DND-41 (cell line): ENCODE measurements around the gene FOSB.
A peak's percentile ranks its signal among the peaks of the same experiment; 100 is the strongest.

ENCODE experiments used
- ATAC-seq: fragments of 200-7000 bp; cut with Tn5 transposase; 3 replicates; pipeline ENCODE4 v1.9.1; 2021; ENCODE audit warnings: low read depth; ENCODE audit not compliant: insufficient read depth
- DNase-seq: peaks from one replicate; pipeline ENCODE4 v3.0.0-alpha.2; 2020
- H2AFZ ChIP-seq: 2 replicates; pipeline ENCODE4 v1.6.0; 2012; ENCODE audit warnings: low read depth, low read length
- H3K27ac ChIP-seq: 2 replicates; pipeline ENCODE4 v1.5.1; 2012; ENCODE audit warnings: low read length, inconsistent platforms
- H3K27me3 ChIP-seq: fragments of 200-600 bp; sonication (generic); 2 replicates; pipeline ENCODE4 v1.6.0; 2012; ENCODE audit warnings: low read length, mild to moderate bottlenecking, inconsistent platforms; ENCODE audit not compliant: insufficient read depth, poor library complexity
- H3K36me3 ChIP-seq: 2 replicates; pipeline ENCODE4 v1.5.1; 2012; ENCODE audit warnings: low read length, inconsistent platforms; ENCODE audit not compliant: insufficient read depth
- H3K4me1 ChIP-seq: 2 replicates; pipeline ENCODE4 v1.5.1; 2012; ENCODE audit warnings: mild to moderate bottlenecking, low read length; ENCODE audit not compliant: insufficient read depth
- H3K4me2 ChIP-seq: 2 replicates; pipeline ENCODE4 v1.6.0; 2012; ENCODE audit warnings: mild to moderate bottlenecking, moderate library complexity, low read length, inconsistent platforms; ENCODE audit not compliant: insufficient read depth
- H3K4me3 ChIP-seq, 2 experiments: fragments of 200-600 bp in 1 of 2; shearing (Covaris generic) in 1 of 2; 2 replicates each; pipeline ENCODE4 v1.5.1; 2012 to 2016; ENCODE audit warnings: inconsistent platforms in 2 of 2, low read length in 2 of 2, mild to moderate bottlenecking in 2 of 2, low read depth in 1 of 2, moderate library complexity in 1 of 2
- H3K79me2 ChIP-seq: 2 replicates; pipeline ENCODE4 v1.6.0; 2012; ENCODE audit warnings: low read length, inconsistent platforms; ENCODE audit not compliant: insufficient read depth
- H3K9ac ChIP-seq: 2 replicates; pipeline ENCODE4 v1.6.0; 2012; ENCODE audit warnings: low read depth, mild to moderate bottlenecking, inconsistent platforms, low read length, moderate library complexity
- H3K9me3 ChIP-seq: 2 replicates; pipeline ENCODE4 v1.5.1; 2012; ENCODE audit warnings: low read length, moderate library complexity, mild to moderate bottlenecking, inconsistent platforms; ENCODE audit not compliant: insufficient read depth, severe bottlenecking
- H4K20me1 ChIP-seq: 2 replicates; pipeline ENCODE4 v1.6.0; 2012; ENCODE audit warnings: low read length; ENCODE audit not compliant: insufficient read depth
- CTCF ChIP-seq: IDR thresholded peaks from 2 replicates; pipeline ENCODE4 v1.5.1; 2012; ENCODE audit warnings: borderline replicate concordance, low read length, moderate library complexity, mild to moderate bottlenecking; ENCODE audit not compliant: poor library complexity, severe bottlenecking; ENCODE audit errors: extremely low read depth
- EZH2 ChIP-seq: IDR thresholded peaks from 3 replicates; pipeline ENCODE4 v1.6.1; 2012; ENCODE audit warnings: borderline replicate concordance, low read depth, mild to moderate bottlenecking, moderate library complexity, low read length, inconsistent platforms; ENCODE audit not compliant: severe bottlenecking

The FOSB gene

GRCh38 chr19:45451850-45452387 is 15.9 kb upstream of the FOSB start:
- Histone ChIP-seq H3K9me3 (no peaks in the 10 kb centered on the region), H3K36me3 (no peaks in the 10 kb centered on the region), H3K4me3 (no peak overlapping the region), H3K27ac (no peak overlapping the region), H2AFZ (no peak overlapping the region), H4K20me1 (peaks cover 5% of the 10 kb centered on the region; the same call in 1 of the 2 replicates), H3K79me2 (no peaks in the 10 kb centered on the region), H3K27me3 (peaks cover 16% of the 10 kb centered on the region), H3K4me1 (peaks cover 21% of the 10 kb centered on the region), H3K4me2 (peak overlapping the region; percentile 83; the same call in 1 of the 2 replicates), H3K9ac (no peak overlapping the region)
- ATAC-seq (no peak), DNase-seq (no peak)
- TF ChIP-seq CTCF, result no peak
- TF ChIP-seq EZH2, result no peak

GRCh38 chr19:45455707-45456499 is 11.9 kb upstream of the FOSB start:
- no peak overlapping the region for H3K27ac ChIP-seq
- H3K4me3 ChIP-seq, result no peak overlapping the region
- no peak for ATAC-seq

GRCh38 chr19:45456500-45456815 is 11.3 kb upstream of the FOSB start:
- Histone ChIP-seq H3K9me3 (no peaks in the 10 kb centered on the region), H3K79me2 (no peaks in the 10 kb centered on the region), H3K9ac (no peak overlapping the region), H3K36me3 (no peaks in the 10 kb centered on the region), H3K4me2 (no peak overlapping the region), H3K4me3 (no peak overlapping the region), H2AFZ (no peak overlapping the region), H4K20me1 (peaks cover 3% of the 10 kb centered on the region; the same call in 1 of the 2 replicates), H3K4me1 (peaks cover 5% of the 10 kb centered on the region), H3K27me3 (peaks cover 3% of the 10 kb centered on the region), H3K27ac (no peak overlapping the region)
- ATAC-seq (no peak), DNase-seq (no peak)
- TF ChIP-seq EZH2, result no peak
- no peak for TF ChIP-seq CTCF

More at GRCh38 chr19:45455707-45456499, 11.9 kb upstream of the FOSB start:
- Histone ChIP-seq H3K9ac (no peak overlapping the region), H2AFZ (no peak overlapping the region), H4K20me1 (peaks cover 5% of the 10 kb centered on the region; the same call in 1 of the 2 replicates), H3K36me3 (no peaks in the 10 kb centered on the region), H3K4me1 (peaks cover 10% of the 10 kb centered on the region), H3K79me2 (no peaks in the 10 kb centered on the region), H3K27me3 (peaks cover 9% of the 10 kb centered on the region), H3K4me2 (no peak overlapping the region), H3K9me3 (no peaks in the 10 kb centered on the region)
- DNase-seq, result no peak
- TF ChIP-seq EZH2 (no peak), CTCF (no peak)
